HepG2 (cell line): Measurements from ENCODE around the gene AQP6. TPM values are rescaled to one million over a fixed set of nuclear protein-coding genes. Genes with fewer than 3 reads are reported as not detected.

Source experiments
- ARID5B ChIP-seq: IDR thresholded peaks from 2 replicates; pipeline ENCODE4 v1.4.0; 2020; ENCODE audit warnings: mild to moderate bottlenecking, missing genetic modification reagents
- ATF7 ChIP-seq, 2 experiments: fragments of 450-650 bp in 1 of 2; sonication (generic) in 1 of 2; formaldehyde crosslinking in 1 of 2; IDR thresholded peaks; 2 replicates each; pipeline versions ENCODE4 v1.4.0 to v1.6.1; 2016 to 2020; ENCODE audit warnings: antibody characterized with exemption in 1 of 2, mild to moderate bottlenecking in 1 of 2, missing genetic modification reagents in 1 of 2
- KDM2A ChIP-seq: sonication (generic); formaldehyde crosslinking; IDR thresholded peaks from 2 replicates; pipeline ENCODE4 v1.4.0; 2020; ENCODE audit warnings: low read depth, missing genetic modification reagents, borderline replicate concordance
- LCORL ChIP-seq, 2 experiments: fragments of 450-650 bp in 1 of 2; sonication (generic) in 1 of 2; formaldehyde crosslinking in 1 of 2; IDR thresholded peaks; 2 replicates each; pipeline versions ENCODE4 v1.5.0 to v1.6.1; 2017 to 2020; ENCODE audit warnings: antibody characterized with exemption in 1 of 2, missing genetic modification reagents in 1 of 2
- MEIS1 ChIP-seq: sonication (generic); formaldehyde crosslinking; IDR thresholded peaks from 2 replicates; pipeline ENCODE4 v1.9.0; 2021; ENCODE audit warnings: mild to moderate bottlenecking, missing genetic modification reagents, moderate library complexity, borderline replicate concordance
- PHF21A ChIP-seq: sonication (generic); formaldehyde crosslinking; IDR thresholded peaks from 2 replicates; pipeline ENCODE4 v1.5.0; 2020; ENCODE audit warnings: mild to moderate bottlenecking, missing genetic modification reagents
- PHF8 ChIP-seq: sonication (generic); formaldehyde crosslinking; IDR thresholded peaks from 2 replicates; pipeline ENCODE4 v1.5.0; 2020; ENCODE audit warnings: missing genetic modification reagents
- RFX5 ChIP-seq: IDR thresholded peaks from 2 replicates; pipeline ENCODE4 v1.6.1; 2011; ENCODE audit warnings: low read depth, low read length, improper control_type of control experiment
- THAP9 ChIP-seq: sonication (generic); formaldehyde crosslinking; IDR thresholded peaks from 2 replicates; pipeline ENCODE4; 2020; ENCODE audit warnings: missing genetic modification reagents, mild to moderate bottlenecking, borderline replicate concordance
- ZBTB1 ChIP-seq: sonication (generic); formaldehyde crosslinking; IDR thresholded peaks from 2 replicates; pipeline ENCODE4 v1.4.0; 2020; ENCODE audit warnings: missing genetic modification reagents, borderline replicate concordance
- ZNF10 ChIP-seq: sonication (generic); formaldehyde crosslinking; IDR thresholded peaks from 2 replicates; pipeline ENCODE4 v1.4.0; 2020; ENCODE audit warnings: mild to moderate bottlenecking, low read depth, missing genetic modification reagents, borderline replicate concordance
- ZNF230 ChIP-seq: sonication (generic); formaldehyde crosslinking; IDR thresholded peaks from 2 replicates; pipeline ENCODE4 v1.4.0; 2020; ENCODE audit warnings: mild to moderate bottlenecking, missing genetic modification reagents
- ZNF460 ChIP-seq: sonication (generic); formaldehyde crosslinking; IDR thresholded peaks from 2 replicates; pipeline ENCODE4 v1.5.1; 2020; ENCODE audit warnings: missing genetic modification reagents, mild to moderate bottlenecking, borderline replicate concordance
- ZNF737 ChIP-seq: sonication (generic); formaldehyde crosslinking; IDR thresholded peaks from 2 replicates; pipeline ENCODE4 v1.5.0; 2020; ENCODE audit warnings: missing genetic modification reagents, mild to moderate bottlenecking, borderline replicate concordance
- ZNF772 ChIP-seq: sonication (generic); formaldehyde crosslinking; IDR thresholded peaks from 2 replicates; pipeline ENCODE4 v1.5.0; 2020; ENCODE audit warnings: mild to moderate bottlenecking, missing genetic modification reagents
- polyA plus RNA-seq, 8 experiments: library from polyadenylated mRNA; depleted of rRNA in 3 of 8; stranded (reverse) in 7 of 8; unstranded in 1 of 8; fragments of >200 nt; fragmentation: Illumina TruSeq in 4 of 8; extraction: Trizol in 4 of 8; gene quantifications; 2 replicates each; pipeline versions ENCODE4 v1.2.1 to v1.2.3, GENCODE V29; 2011 to 2016; ENCODE audit warnings: low read depth in 4 of 8, missing spikeins in 1 of 8, mixed read lengths in 1 of 8; ENCODE audit not compliant: insufficient read depth in 1 of 8
- total RNA-seq, 5 experiments: library from RNA; depleted of rRNA; stranded (reverse); fragments of >200 nt; fragmentation: Illumina TruSeq; extraction: Trizol; gene quantifications; 2 replicates each; pipeline ENCODE4 v1.2.3, GENCODE V29; 2016; ENCODE audit warnings: low read depth in 1 of 5

AQP6 gene
- total and polyA plus RNA-seq, 2 of the 13 experiments (the other 11 are each of a cell fraction or from before 2014, with no cell fraction given): 0.32 to 1.3 TPM

GRCh38 chr12:49974231-49974675 is 1.5 kb downstream of the AQP6 start (continued):
- TF ChIP-seq ZNF460 (CRISPR knock-in tag): no peak
- 0 out of 2 replicates have a peak, but pooled peaks have one; percentile 24 for TF ChIP-seq PHF8 (CRISPR knock-in tag)
- TF ChIP-seq MEIS1 (CRISPR knock-in tag): peak; percentile 51; the same call in 1 of the 2 replicates
- TF ChIP-seq RFX5: no peak
- TF ChIP-seq ZNF230 (CRISPR knock-in tag): 0 out of 2 replicates have a peak, but pooled peaks have one; percentile 35
- no peak for TF ChIP-seq ZNF10 (CRISPR knock-in tag)
- TF ChIP-seq THAP9 (CRISPR knock-in tag): no peak
- TF ChIP-seq ZBTB1 (CRISPR knock-in tag): no peak
- TF ChIP-seq ZNF737 (CRISPR knock-in tag): 0 out of 2 replicates have a peak, but pooled peaks have one; percentile 36
- TF ChIP-seq ATF7 (IDR thresholded peaks at IDR 0.05): no peak
- TF ChIP-seq ATF7 (CRISPR knock-in tag; IDR thresholded peaks at IDR 0.05): no peak
- TF ChIP-seq KDM2A (CRISPR knock-in tag): peak; percentile 49; the same call in 1 of the 2 replicates
- TF ChIP-seq PHF21A (CRISPR knock-in tag): peak; percentile 35; the same call in 1 of the 2 replicates
- no peak for TF ChIP-seq LCORL (IDR thresholded peaks at IDR 0.05)
- TF ChIP-seq LCORL (CRISPR knock-in tag; IDR thresholded peaks at IDR 0.05): peak; percentile 62; the same call in 1 of the 2 replicates
- TF ChIP-seq ARID5B: 0 out of 2 replicates have a peak, but pooled peaks have one; percentile 17
- TF ChIP-seq ZNF772: 0 out of 2 replicates have a peak, but pooled peaks have one; percentile 10
